SK-N-SH (cell line): ENCODE data around the gene MRPL46. TPM values are rescaled to one million over a fixed set of nuclear protein-coding genes. Genes with fewer than 3 reads are reported as not detected.

ENCODE experiments used
- CTCF ChIA-PET: fragments of 300-600, 350-600 bp; formaldehyde crosslinking; extraction: SDS; loops from one replicate; lab custom pipeline; 2021; lab: Yijun Ruan, JAX
- POLR2A ChIA-PET: fragments of 350-600 bp; sonication (Branson Sonifier 250); formaldehyde crosslinking; extraction: SDS; loops from one replicate; lab custom pipeline; 2020; ENCODE audit warnings: antibody characterized with exemption, inconsistent platforms; lab: Yijun Ruan, JAX
- DNase-seq: peaks from one replicate; pipeline ENCODE4 v3.0.0; 2012
- H2AFZ ChIP-seq: fragments of 200-600 bp; sonication (generic); 2 replicates; pipeline ENCODE4 v1.8.1; 2016; ENCODE audit warnings: antibody characterized with exemption, mild to moderate bottlenecking, low read depth
- H3F3A ChIP-seq: fragments of 200-600 bp; sonication (generic); replicated peaks from 2 replicates; pipeline ENCODE3; 2016; ENCODE audit warnings: antibody characterized with exemption, mild to moderate bottlenecking; ENCODE audit not compliant: insufficient read depth
- H3K27ac ChIP-seq, 2 experiments: fragments of 200-500 bp in 1 of 2; fragments of 200-600 bp in 1 of 2; sonication (Bioruptor generic) in 1 of 2; sonication (generic), shearing (Covaris generic) in 1 of 2; 2 replicates each; pipeline versions ENCODE4 v1.5.1 to v1.6.1; 2014 to 2016; ENCODE audit warnings: low read depth in 2 of 2, inconsistent platforms in 1 of 2, low read length in 1 of 2, mild to moderate bottlenecking in 1 of 2, mixed read lengths in 1 of 2
- H3K27me3 ChIP-seq: fragments of 200-600 bp; sonication (generic), shearing (Covaris generic); 2 replicates; pipeline ENCODE4 v1.6.1; 2016; ENCODE audit warnings: mixed run types; ENCODE audit not compliant: insufficient read depth
- H3K36me3 ChIP-seq, 2 experiments: fragments of 200-500 bp in 1 of 2; fragments of 200-600 bp in 1 of 2; sonication (Bioruptor generic) in 1 of 2; sonication (generic) in 1 of 2; replicated peaks in 1 of 2; 2 replicates each; pipeline versions ENCODE3 to v1.5.1; 2014 to 2016; ENCODE audit warnings: low read length in 1 of 2, mild to moderate bottlenecking in 1 of 2; ENCODE audit not compliant: insufficient read depth in 2 of 2, control insufficient read depth in 1 of 2
- H3K4me1 ChIP-seq, 2 experiments: fragments of 200-500 bp in 1 of 2; fragments of 200-600 bp in 1 of 2; sonication (Bioruptor generic) in 1 of 2; sonication (generic), shearing (Covaris generic) in 1 of 2; 2 replicates each; pipeline versions ENCODE4 v1.5.1 to v1.6.1; 2014 to 2016; ENCODE audit warnings: low read depth in 1 of 2, low read length in 1 of 2, mixed run types in 1 of 2; ENCODE audit not compliant: insufficient read depth in 2 of 2, control insufficient read depth in 1 of 2
- H3K4me2 ChIP-seq: fragments of 200-600 bp; sonication (generic), shearing (Covaris generic); 2 replicates; pipeline ENCODE4 v1.6.1; 2017; ENCODE audit warnings: mixed run types
- H3K4me3 ChIP-seq, 2 experiments: fragments of 200-500 bp in 1 of 2; fragments of 200-600 bp in 1 of 2; sonication (Bioruptor generic) in 1 of 2; sonication (generic), shearing (Covaris generic) in 1 of 2; 2 replicates each; pipeline versions ENCODE4 v1.5.1 to v1.8.1; 2014 to 2016; ENCODE audit warnings: low read depth in 2 of 2, inconsistent platforms in 1 of 2, low read length in 1 of 2, mild to moderate bottlenecking in 1 of 2, mixed read lengths in 1 of 2, moderate library complexity in 1 of 2
- H3K79me2 ChIP-seq: fragments of 200-600 bp; sonication (generic); 2 replicates; pipeline ENCODE4 v1.8.1; 2017; ENCODE audit warnings: mild to moderate bottlenecking; ENCODE audit not compliant: insufficient read depth
- H3K9ac ChIP-seq: fragments of 200-600 bp; sonication (generic); 2 replicates; pipeline ENCODE4 v1.6.1; 2017; ENCODE audit warnings: mixed run types
- H3K9me2 ChIP-seq: fragments of 200-600 bp; sonication (generic); 2 replicates; pipeline ENCODE4 v1.6.1; 2017; ENCODE audit warnings: mixed run types
- H3K9me3 ChIP-seq: fragments of 200-600 bp; sonication (generic); 2 replicates; pipeline ENCODE4 v1.6.1; 2017; ENCODE audit warnings: mixed run types, mild to moderate bottlenecking, moderate library complexity
- H4K20me1 ChIP-seq: fragments of 200-600 bp; sonication (generic); 2 replicates; pipeline ENCODE4 v1.6.1; 2017; ENCODE audit warnings: mild to moderate bottlenecking, mixed run types; ENCODE audit not compliant: insufficient read depth
- CHD2 ChIP-seq: fragments of 150-350 bp; IDR thresholded peaks from 2 replicates; pipeline ENCODE4 v1.6.1; 2018; ENCODE audit warnings: low read length; ENCODE audit not compliant: partially characterized antibody
- EP300 ChIP-seq, 2 experiments: IDR thresholded peaks; 2 replicates each; pipeline versions ENCODE4 v1.4.0 to v1.6.1; 2012; ENCODE audit warnings: borderline replicate concordance in 1 of 2, low read depth in 1 of 2, low read length in 1 of 2
- EZH2phosphoT487 ChIP-seq: fragments of 200-600 bp; sonication (generic); IDR thresholded peaks from 2 replicates; pipeline ENCODE4 v1.6.1; 2017; ENCODE audit warnings: low read depth, mixed run types, mild to moderate bottlenecking, antibody characterized with exemption, moderate library complexity, borderline replicate concordance
- GABPA ChIP-seq: IDR thresholded peaks from 2 replicates; pipeline ENCODE4 v1.4.0; 2012; ENCODE audit warnings: low read depth, mild to moderate bottlenecking
- JUND ChIP-seq: IDR thresholded peaks from 2 replicates; pipeline ENCODE4 v1.4.0; 2012
- MAX ChIP-seq: IDR thresholded peaks from 2 replicates; pipeline ENCODE4 v1.4.0; 2012; ENCODE audit warnings: low read depth
- MEF2A ChIP-seq: IDR thresholded peaks from 2 replicates; pipeline ENCODE4 v1.4.0; 2012; ENCODE audit warnings: low read depth, borderline replicate concordance
- NRF1 ChIP-seq: IDR thresholded peaks from 2 replicates; pipeline ENCODE4 v1.6.1; 2012; ENCODE audit warnings: low read depth, mild to moderate bottlenecking, low read length
- POLR2AphosphoS5 ChIP-seq: IDR thresholded peaks from 2 replicates; pipeline ENCODE4 v1.6.1; 2012; ENCODE audit warnings: low read depth, low read length
- RCOR1 ChIP-seq: fragments of 150-350 bp; IDR thresholded peaks from 2 replicates; pipeline ENCODE4 v1.6.1; 2017; ENCODE audit warnings: antibody characterized with exemption, low read length
- REST ChIP-seq: IDR thresholded peaks from 2 replicates; pipeline ENCODE4 v1.6.1; 2012; ENCODE audit warnings: mild to moderate bottlenecking, low read depth, low read length, moderate library complexity
- RFX5 ChIP-seq: IDR thresholded peaks from 2 replicates; pipeline ENCODE4 v1.6.1; 2012; ENCODE audit warnings: mild to moderate bottlenecking, improper control_type of control experiment, low read length
- SIN3A ChIP-seq: IDR thresholded peaks from 2 replicates; pipeline ENCODE4 v1.6.1; 2012; ENCODE audit warnings: low read depth, mild to moderate bottlenecking, low read length, moderate library complexity, borderline replicate concordance
- SMC3 ChIP-seq: IDR thresholded peaks from 2 replicates; pipeline ENCODE4 v1.6.1; 2012; ENCODE audit warnings: low read depth, low read length, improper control_type of control experiment
- TCF12 ChIP-seq: IDR thresholded peaks from 2 replicates; pipeline ENCODE4 v1.4.0; 2012
- WGBS: methylation state at CpG from one replicate; pipeline ENCODE4 v1.1.6; 2017; ENCODE audit warnings: low lambda C conversion rate; 5-methylcytosine and 5-hydroxymethylcytosine counted together
- polyA plus RNA-seq, 3 experiments: library from polyadenylated mRNA; depleted of rRNA; stranded (reverse); fragments of >200 nt; gene quantifications; 2 replicates each; pipeline ENCODE4 v1.2.3, GENCODE V29; 2012
- TF ChIP-seq, protein P1 (sequence below): IDR thresholded peaks from 2 replicates; pipeline ENCODE4 v1.4.0; 2012; ENCODE audit warnings: low read depth, borderline replicate concordance

Gene MRPL46
- polyA plus RNA-seq, 1 of the 3 experiments (the other 2 are of a cell fraction): 33.8 TPM

DNA sequence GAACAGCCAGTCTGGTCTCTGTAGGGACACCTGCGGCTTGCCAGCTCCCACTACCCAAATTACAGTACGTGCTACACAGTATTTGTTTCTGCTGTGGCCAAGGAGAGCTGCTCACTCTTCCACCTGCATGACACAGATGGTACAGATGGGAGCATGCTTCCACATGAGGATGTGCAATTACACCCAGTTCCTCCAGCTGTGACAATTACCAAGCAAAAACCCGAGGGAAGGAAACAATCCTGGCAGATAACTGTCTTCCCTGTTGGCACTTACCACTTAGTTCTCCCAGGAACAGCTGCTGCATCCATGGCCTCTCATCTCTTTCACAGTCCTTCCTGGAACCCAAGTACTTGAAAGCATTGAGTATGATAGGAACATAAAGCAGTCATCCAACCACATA, 44.9 kb upstream of the MRPL46 start:
- DNase-seq: no peak
- Histone ChIP-seq H3K27ac (no peak overlapping the region), H3K4me2 (no peak overlapping the region), H3K36me3 (peaks cover 10 to 51% of the 10 kb centered on the region in 2 experiments), H3F3A (no peaks in the 10 kb centered on the region), H3K4me3 (no peak overlapping the region), H3K4me1 (no peaks in the 10 kb centered on the region), H3K27me3 (no peaks in the 10 kb centered on the region), H3K9me3 (no peaks in the 10 kb centered on the region), H3K79me2 (no peaks in the 10 kb centered on the region), H2AFZ (no peak overlapping the region), H4K20me1 (no peaks in the 10 kb centered on the region), H3K9me2 (no peaks in the 10 kb centered on the region), H3K9ac (no peak overlapping the region)
- ChIA-PET POLR2A (no interaction called here), CTCF (interaction anchor here (0.7 kb wide), 1 partner anchor 322 kb away, joined by 4 read pairs; no protein-coding TSS in a partner anchor)
- 57% methylated on average over 3 of the region's 3 CpGs for WGBS
- no peak for TF ChIP-seq SMC3
- TF ChIP-seq, protein P1, sequence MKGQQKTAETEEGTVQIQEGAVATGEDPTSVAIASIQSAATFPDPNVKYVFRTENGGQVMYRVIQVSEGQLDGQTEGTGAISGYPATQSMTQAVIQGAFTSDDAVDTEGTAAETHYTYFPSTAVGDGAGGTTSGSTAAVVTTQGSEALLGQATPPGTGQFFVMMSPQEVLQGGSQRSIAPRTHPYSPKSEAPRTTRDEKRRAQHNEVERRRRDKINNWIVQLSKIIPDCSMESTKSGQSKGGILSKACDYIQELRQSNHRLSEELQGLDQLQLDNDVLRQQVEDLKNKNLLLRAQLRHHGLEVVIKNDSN: no peak
- TF ChIP-seq JUND: no peak
- no peak for TF ChIP-seq CHD2
- TF ChIP-seq EZH2phosphoT487: no peak
- TF ChIP-seq SIN3A: no peak
- TF ChIP-seq REST: no peak
- TF ChIP-seq MAX: no peak

GRCh38 chr15:88511161-88511560, 44.0 kb upstream of the MRPL46 start:
- Histone ChIP-seq H3K9me3 (no peaks in the 10 kb centered on the region), H3K9me2 (no peaks in the 10 kb centered on the region), H3K9ac (no peak overlapping the region), H3K79me2 (no peaks in the 10 kb centered on the region), H3K4me3 (no peak overlapping the region), H3K36me3 (peaks cover 10 to 52% of the 10 kb centered on the region in 2 experiments), H3K27ac (no peak overlapping the region), H4K20me1 (no peaks in the 10 kb centered on the region), H3K4me1 (no peaks in the 10 kb centered on the region; a peak in 1 of 4 replicates), H3K27me3 (no peaks in the 10 kb centered on the region), H3K4me2 (no peak overlapping the region), H3F3A (no peaks in the 10 kb centered on the region), H2AFZ (no peak overlapping the region)
- no peak for TF ChIP-seq TCF12
- no peak for TF ChIP-seq MEF2A
- no peak for TF ChIP-seq EP300 (IDR thresholded peaks at IDR 0.05; ENCODE audit: borderline replicate concordance in 1 of 2, low read depth in 1 of 2, low read length in 1 of 2)
- TF ChIP-seq GABPA: no peak
- TF ChIP-seq POLR2AphosphoS5: no peak
- TF ChIP-seq CHD2: no peak
- no peak for TF ChIP-seq REST
- no peak for TF ChIP-seq RFX5
- TF ChIP-seq RCOR1: no peak
- TF ChIP-seq NRF1: no peak
- 95% methylated on average over 2 of the region's 2 CpGs for WGBS
- POLR2A ChIA-PET: no interaction called here
- CTCF ChIA-PET: no interaction called here
- no peak for DNase-seq
